ENCODE data around the gene STAC.

Gene STAC, protein sequence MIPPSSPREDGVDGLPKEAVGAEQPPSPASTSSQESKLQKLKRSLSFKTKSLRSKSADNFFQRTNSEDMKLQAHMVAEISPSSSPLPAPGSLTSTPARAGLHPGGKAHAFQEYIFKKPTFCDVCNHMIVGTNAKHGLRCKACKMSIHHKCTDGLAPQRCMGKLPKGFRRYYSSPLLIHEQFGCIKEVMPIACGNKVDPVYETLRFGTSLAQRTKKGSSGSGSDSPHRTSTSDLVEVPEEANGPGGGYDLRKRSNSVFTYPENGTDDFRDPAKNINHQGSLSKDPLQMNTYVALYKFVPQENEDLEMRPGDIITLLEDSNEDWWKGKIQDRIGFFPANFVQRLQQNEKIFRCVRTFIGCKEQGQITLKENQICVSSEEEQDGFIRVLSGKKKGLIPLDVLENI

DNA sequence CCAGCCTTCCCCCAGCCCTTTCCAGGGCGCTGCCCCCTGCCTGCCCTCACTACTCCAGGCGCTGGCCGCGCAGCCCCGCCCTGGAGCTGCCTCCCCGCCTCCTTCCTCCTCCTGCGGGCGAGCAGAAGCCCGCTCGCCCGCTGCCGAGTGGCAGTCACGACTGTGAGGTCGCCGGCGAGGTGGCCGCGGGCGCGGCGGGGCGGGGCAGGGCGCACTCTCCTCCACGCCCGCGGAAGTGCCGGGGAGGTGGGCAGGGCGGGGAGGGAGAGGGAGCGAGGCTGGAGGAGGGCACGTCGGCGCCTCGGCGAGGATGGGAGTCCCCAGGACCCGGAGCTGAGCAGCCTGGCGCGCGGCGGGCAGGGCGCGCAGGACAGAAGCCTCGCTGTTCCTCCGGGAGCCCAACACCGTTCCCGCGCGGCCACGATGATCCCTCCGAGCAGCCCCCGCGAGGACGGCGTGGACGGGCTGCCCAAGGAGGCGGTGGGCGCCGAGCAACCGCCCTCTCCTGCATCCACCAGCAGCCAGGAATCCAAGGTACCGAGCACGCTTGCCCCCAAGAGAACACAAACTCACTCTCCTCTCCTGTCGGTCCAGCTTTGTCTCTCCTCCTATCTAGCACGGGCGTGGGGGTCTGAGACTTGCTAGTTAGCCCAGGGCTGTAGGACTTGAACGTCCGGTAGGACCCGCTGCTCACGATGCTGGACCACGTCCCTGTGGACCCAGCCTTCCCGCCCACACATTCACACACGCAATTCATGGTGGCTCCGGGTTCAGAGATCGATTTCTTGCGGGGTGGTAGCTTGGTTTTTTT lies at the start of gene STAC:
Gene STAC, plus strand, starts transcription at position 284 of the 811 bp plus-strand sequence. Its CDS starts 140 bp downstream, at position 424.
- no peak for DNase-seq (ENCODE audit: low read depth in 2 of 2)

DNA sequence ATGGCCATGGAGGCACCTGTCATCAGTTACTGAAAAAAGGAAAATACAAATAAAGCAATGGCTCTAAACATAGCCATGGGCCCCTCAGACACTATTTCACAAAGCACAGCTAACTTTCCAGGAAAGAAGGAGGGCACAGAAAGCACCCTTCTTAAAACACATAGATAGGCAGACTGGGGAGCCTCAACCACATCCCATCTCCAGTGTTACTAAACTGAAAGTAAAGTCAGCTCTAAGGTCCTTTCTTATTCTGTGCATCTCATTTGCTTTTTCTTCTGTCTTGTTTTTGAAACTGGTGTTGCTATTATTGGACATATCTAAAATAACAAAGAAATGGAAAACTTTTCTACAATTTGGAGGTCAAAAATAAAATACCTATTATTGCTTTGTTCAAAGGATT lies 48.2 kb upstream of the STAC start:
- no peak for DNase-seq (ENCODE audit: low read depth in 2 of 2)

DNA sequence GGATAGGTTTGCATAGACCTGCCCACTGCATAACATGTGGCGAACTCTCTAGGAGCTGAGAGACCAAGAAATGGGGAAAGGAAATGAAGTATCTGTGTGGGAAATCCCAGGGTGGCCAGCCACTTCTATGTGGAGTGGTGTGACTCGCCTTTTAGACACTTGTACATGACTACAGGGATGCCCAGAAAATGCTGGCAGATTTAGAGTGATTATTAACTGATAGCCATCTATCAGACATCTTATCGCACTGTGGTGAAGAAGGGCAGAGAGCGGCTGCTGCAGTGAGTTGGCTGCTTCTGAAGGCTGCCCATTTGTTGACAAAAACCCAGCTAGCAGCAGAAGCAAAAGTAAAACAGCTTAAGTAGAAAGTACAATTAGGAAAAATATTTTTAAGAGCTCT lies 18.1 kb upstream of the STAC start:
- no peak for DNase-seq (ENCODE audit: low read depth in 2 of 2)

DNA sequence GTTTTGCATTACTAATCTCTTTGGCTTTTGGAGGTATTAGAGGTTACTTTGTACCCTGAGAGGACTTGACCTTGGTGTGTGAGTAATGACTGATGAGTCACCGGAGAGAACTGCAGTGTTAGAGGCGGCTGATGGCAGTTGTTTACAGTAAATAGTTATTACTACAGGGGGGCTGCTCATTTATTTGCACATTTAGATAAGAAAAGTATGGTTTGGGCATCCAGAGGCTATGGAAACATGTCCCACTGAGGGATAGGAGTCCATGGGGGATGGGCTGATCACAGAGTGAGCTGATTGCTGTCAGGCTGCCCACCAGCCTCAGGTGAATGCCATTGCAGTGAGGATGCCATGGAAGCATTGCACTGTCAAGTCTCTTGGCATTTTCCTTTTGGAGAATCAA lies 17.3 kb upstream of the STAC start:
- no peak for DNase-seq (ENCODE audit: low read depth in 2 of 2)

DNA sequence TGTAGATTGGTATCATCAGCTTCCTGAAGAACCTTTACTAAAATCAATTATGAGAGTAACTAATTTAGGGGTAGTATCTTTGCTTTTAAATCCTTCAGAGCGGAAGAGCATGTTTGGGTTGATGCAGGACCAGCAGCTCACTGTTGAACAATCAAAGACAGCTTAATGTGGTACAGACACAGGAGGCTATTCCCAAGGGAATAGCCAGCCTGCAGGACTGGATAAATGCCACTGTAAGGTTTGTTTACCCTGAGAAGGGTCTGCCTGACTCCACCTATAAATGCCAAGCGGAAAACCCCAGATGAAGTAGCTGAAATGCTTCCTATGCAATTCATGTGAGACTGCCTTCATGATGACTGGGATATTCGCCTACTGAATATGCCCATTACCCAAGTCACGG lies 16.0 kb upstream of the STAC start:
- DNase-seq (ENCODE audit: low read depth in 2 of 2), result no peak

DNA sequence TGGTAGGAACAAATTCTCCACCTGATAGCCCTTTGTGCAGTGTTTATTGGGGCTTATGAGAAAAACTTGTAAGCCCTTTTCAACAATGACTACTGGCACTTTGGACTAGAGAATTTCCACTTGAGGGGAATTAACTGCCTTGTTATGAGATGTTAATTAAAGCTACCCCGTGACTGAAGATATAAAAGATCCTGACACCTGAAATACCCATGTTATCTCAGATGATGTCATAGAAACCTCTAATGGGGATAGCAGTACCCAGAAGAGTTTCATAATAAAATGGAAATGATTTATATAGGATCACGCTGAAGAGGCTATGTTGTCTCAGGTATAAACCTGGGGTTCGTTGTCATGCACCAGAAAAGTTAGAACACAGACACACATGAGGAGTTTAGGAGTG lies 14.5 kb upstream of the STAC start:
- no peak for DNase-seq (ENCODE audit: low read depth in 2 of 2)

DNA sequence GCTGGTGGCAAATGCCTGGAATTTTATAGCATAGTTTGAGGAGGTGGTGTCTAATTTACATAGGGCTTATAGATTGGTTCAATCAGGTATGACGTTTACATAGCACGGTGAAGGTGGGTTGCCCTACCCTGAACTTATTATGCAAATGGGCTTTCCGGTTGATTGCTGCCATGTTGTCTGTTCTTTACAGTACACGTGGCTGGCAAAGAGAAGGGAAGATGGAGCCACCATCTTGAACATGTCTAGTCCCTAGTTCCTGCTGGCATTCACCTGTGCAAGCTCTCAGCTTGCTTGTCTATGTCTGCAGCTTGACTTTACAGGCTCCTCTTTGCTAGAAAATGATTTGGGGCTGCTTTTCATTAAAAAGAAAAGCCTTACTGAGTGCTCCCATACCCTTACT lies 14.0 kb upstream of the STAC start:
- DNase-seq (ENCODE audit: low read depth in 2 of 2), result no peak

DNA sequence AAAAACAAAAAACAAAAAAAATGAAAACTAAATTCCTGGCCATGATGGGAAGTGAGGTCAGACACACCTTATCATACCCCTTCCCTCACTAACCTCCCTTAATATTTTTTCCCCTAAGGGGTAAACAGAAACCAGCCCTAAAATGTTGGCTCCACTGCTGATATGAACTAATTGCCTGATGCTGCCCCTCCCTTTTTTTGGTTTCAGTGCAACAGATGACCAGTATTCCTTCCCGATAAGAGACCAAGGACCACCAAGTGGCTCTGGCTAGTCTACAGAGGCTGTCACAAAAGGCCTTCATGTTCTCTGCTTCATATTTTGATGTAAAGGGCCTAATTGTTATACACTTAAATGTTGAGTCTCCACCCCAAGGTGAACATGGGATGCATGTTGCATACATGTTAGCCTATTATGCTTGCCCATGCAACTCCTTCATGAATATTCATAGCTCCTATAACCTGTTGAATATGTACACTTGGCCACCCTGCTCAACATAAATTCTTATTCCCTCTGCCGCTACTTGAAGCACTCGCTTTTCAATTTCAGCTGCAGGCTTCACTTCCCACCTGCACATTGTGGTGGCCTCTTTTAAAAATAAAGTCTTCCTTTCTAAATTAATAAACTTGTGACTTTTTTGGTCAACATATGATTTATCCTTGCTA lies 12.3 kb upstream of the STAC start:
- no peak for DNase-seq (ENCODE audit: low read depth in 2 of 2)

DNA sequence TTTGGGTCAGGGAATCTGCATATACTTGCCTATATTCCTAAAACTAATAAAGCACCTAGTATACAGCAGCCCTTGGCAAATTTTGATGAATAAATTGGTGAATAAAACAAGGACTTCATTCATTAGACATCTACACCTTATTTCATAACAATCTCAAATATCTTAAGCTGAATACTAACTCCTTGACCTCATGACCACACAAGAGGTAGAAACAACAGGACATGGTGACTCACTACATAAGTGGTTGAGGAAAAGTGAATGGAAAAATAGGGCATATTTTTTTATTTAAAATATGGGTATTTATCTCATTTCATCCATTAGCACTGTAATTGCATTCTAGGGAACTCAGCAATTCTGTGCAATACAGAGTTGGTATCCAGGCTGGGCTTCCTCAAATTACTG lies 7.8 kb upstream of the STAC start:
- no peak for DNase-seq (ENCODE audit: low read depth in 2 of 2)

DNA sequence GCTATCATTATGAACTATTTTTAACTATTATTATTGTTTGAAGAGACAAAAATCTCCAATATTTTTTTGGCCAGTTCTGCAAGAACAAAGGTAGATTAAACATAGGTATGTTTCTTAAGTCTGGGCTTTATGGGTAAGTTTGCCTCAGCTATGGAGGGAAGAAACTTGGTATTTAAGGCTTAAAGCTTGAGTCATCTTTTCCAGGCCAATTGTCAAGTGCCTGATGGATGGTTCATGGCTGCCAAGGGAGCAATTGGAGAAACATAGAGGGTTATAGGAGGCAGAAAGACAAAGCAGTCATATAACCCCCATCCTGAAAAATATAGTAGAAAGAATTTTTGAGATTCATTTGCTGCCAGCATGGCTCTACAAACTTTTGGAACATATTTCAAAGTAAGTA lies 7.2 kb upstream of the STAC start:
- no peak for DNase-seq (ENCODE audit: low read depth in 2 of 2)

DNA sequence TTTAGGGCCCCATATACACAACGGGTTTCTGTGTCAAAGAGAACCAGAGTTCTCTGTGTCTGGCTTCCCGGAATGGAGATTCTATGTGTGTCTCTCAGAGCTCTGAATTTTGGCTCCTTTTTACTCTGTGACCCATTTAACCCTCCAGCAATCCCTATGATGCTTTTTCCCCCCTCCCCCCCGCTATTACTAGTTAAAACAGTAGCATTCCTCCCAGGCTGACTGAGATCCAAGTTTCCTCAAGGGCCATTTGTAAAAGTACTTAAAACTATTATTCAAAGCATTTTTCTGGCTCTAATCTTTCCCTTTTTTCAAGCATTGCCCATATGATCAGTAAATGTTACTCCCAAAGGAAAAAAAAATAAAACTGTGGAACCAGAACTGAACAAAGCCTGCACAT lies 6.6 kb upstream of the STAC start:
- DNase-seq (ENCODE audit: low read depth in 2 of 2), result no peak

DNA sequence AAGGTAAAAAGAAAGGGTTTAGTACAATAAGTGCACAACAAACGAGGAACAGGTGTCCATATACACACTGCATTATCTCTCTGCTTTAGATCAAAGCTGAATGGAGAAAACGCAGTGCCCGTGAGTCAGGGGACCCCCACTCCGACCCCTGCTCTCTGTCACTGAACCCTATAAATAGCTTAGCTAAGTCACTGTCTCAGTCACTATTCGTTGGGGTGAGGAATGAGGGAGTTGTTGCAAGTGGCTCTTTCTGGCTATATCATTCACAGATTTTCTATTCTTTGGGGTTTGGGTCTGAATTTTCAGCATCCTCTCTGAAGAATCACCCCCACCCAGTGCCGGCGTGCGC lies 458 bp upstream of the STAC start:
- DNase-seq (ENCODE audit: low read depth in 2 of 2), result no peak

DNA sequence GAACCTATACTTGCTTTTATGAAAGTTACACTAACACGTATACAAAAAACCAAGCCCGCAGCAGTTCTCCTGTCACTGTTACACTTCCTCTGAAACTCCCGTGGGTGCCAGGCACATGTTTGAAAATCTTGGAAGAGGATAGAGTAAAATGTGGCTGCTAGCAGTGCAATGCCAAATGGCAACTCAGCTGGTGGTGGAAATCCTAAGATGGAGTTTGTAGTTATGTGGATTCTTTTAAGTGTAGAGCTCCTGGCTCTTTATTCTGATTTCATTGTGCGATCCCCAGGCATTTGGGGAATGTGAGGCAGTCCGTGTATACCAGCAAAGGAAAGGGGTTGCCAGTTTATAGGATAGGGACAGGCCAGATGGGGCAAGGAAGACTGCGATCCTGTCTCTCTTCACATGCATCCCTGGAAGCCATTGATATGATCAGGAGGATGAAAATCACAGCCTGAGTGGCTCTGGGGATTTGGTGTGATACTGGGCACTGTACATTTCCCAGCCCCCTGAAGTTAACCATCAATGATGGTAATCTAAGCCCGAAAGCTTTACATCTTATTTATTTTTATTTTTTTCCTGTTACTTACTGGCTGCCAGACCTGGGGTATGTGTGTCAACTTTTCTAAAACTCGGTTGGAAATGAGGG lies 1.1 kb downstream of the STAC start:
- DNase-seq (ENCODE audit: low read depth in 2 of 2), result no peak

DNA sequence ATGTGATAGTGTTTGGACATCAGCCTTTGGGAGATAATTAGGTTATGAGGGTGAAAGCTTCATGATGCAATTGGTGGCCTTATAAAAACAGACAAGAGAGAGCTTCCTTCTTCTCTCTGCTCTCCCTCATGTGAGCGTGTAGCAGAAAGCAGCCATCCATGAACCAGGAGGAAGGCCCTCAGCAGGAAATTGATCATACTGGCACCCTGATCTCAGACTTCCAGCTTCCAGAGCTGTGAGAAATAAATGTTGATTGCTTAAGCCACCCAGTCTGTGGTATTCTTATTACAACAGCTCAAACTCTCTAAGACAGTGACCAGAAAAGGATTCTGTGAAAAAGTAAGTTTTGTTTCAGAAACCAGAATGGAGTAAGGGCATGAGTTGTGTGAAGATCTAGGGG lies 13.3 kb downstream of the STAC start:
- no peak for DNase-seq (ENCODE audit: low read depth in 2 of 2)

DNA sequence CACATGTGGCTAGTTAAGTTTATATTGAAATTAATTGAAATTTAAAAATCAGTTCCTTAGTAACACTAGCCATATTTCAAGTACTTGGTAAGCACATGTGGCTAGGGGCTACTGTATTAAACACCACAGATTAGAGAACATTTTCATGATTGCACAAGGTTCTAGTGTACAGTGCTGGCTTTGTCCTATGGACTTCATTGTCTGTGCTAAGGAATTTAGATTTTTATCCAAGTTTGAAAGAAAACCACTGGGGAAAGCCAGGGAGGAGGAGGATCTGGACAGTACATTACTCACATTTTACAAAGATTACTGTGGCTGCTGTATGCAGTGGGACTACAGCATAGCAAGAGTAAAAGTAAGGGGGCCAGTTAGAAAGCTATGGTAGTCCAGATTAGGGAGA lies 13.9 kb downstream of the STAC start:
- no peak for DNase-seq (ENCODE audit: low read depth in 2 of 2)

DNA sequence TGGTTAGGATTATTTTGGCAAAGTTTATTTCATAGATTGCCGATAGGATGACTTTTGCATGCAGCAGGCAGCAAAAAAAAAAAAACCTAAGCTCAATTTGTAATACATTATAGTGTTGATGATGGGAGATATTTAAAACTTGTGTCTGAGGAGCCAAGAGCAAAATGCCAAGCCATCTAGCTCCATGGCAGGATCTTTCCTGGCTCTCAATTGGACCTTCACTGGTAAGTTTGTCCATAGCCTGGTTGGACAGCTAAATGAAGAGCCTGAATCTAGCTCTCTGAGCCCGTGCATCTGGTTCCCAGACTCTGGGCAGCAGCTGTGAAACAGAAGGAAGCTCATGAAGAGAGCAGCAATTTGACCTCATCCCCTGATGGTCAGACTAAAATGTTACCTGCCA lies 17.5 kb downstream of the STAC start:
- DNase-seq (ENCODE audit: low read depth in 2 of 2), result no peak

DNA sequence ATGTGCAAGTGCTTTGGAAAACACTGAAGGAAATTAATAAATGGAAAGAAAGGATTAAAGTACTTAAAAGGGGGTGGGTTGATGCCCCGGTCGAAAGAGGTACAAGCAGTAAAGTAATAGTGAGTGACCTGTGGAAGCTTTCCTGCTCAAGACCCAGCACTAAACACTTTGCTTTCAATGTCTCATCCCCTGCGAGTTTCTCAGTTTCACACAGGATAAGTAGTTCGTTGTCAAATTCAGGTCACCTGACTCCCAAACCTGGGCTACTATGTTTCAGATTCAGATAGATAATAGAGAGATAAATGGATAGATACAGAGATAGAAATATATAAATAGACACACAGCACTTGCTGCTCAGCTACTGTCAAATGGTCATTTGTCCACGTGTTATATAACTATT lies 19.6 kb downstream of the STAC start:
- DNase-seq (ENCODE audit: low read depth in 2 of 2), result no peak

DNA sequence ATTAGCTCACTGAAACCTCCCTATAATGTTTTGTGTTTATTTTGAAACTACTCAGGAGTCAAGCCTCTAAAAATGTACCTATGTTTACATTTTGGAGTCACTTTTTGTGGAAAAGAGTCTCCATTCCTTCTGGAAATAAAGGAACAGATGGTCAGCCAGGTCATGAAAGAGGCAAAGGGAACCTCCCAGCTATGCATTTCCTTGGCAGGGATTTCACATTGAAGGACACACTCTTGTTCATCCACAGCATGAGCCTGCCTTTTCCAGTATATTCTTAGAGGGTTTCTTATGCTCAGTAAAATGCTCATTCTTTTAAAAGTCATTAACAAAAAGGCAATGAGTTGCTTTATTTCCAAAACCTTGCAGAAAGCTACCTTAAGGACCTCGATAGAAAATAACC lies 20.8 kb downstream of the STAC start:
- no peak for DNase-seq (ENCODE audit: low read depth in 2 of 2)

DNA sequence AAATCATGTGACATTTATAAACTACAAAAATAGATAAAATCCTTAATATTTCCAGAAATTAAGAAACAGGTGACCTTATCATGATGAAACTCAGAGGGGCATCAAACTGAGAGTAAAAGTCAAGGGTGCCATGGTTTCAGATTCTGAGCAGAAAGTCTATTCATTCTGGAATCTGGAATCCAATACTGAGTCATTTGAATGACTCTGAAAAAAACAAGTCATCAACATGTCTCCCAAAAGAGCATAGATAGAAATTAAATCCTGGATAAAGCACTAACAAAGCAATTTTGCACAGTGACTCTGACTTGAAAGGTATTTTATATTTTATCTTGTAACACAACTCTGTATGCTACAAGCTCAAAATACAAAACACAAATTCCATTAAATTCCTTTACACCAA lies 23.4 kb downstream of the STAC start:
- no peak for DNase-seq (ENCODE audit: low read depth in 2 of 2)

DNA sequence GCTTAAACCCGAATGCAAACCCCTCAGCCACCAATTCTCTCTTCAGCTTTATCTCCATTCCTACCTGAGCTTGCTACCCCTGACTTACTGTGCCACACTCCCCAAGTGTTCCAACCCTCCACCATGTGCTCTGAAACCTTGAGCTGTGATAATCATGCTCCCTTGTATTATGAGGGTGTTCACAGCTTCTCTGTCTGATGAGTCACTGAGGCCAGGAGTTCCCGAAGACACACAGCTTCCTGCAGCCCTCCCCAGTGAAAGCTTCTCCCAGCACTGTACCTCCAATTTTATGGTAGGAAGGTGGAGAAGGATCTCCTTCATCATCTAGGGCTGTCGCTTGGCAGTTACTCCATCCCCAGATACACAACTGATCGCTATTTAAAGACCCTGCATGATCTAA lies 24.9 kb downstream of the STAC start:
- no peak for DNase-seq (ENCODE audit: low read depth in 2 of 2)

DNA sequence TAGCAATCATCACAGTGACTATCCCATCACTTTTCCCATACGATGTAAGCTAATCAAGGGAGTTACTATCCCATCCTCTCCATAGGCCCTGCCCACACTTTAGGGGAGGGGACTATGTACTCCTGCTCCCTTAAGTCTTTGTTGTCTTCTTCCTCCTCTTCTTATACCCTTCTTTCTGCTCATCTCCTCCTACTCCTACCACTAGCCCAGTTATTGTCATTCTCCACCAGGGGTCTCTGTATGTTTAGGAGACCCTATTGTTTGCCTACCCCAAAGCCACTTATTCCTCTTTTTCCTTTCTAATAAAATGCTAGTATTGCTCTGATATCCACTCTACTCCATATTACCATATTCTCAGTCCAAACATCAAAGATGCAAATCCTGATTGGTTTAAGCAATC lies 27.8 kb downstream of the STAC start:
- no peak for DNase-seq (ENCODE audit: low read depth in 2 of 2)

DNA sequence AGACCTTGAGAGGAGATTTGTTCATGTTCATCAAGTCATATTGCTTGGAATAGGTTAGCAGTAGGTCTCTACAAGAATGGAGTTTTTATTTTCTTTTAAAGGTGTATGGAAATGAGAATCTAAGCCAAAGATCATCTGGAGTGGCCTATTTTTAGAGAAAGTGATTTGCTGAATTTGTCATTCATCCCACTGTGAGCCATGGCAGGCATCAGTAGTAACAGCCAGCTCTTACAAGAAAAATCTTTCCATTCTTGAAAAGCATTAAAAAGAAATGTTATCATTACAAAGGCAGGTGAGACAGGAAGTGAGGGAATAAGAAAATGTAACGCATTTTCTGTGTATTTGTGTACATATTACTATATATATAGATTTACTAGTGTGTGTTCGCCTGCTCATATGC lies 29.6 kb downstream of the STAC start:
- DNase-seq (ENCODE audit: low read depth in 2 of 2), result no peak

Measured in stimulated activated CD4-positive, alpha-beta T cell treated with anti-CD3 and anti-CD28 coated beads, Interleukin-1b, Interleukin-23, amount 100 ng/mL, for 4 hours (primary cell).